ENCODE results near the gene EID2B.
A peak's percentile ranks its signal among the peaks of the same experiment; 100 is the strongest.

EID2B gene

DNA sequence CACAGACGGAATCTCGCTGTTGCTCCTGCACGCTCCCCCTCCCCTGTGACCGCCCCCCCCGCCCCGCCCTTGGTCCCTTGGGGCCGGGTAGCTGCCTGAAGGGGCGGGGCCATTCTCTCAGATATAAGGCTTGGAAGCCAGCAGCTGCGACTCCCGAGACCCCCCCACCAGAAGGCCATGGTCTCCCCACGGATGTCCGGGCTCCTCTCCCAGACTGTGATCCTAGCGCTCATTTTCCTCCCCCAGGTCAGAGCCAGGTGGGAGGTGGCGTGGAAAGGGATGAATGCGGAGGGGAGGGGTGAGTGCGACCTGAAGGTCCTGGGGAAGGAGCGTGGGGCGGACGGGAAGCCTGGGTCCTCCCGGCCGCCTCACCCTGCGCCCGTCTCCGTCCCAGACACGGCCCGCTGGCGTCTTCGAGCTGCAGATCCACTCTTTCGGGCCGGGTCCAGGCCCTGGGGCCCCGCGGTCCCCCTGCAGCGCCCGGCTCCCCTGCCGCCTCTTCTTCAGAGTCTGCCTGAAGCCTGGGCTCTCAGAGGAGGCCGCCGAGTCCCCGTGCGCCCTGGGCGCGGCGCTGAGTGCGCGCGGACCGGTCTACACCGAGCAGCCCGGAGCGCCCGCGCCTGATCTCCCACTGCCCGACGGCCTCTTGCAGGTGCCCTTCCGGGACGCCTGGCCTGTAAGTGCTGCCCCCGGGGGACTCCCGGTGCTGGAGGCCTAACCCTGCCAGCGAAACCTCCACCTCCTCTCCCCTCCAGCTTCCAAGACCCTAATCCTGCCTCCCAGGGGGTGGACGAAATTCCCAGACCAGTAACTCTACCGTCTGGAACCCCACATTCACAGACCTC lies 33.6 kb downstream of the EID2B start, which contains the start of gene DLL3:
Gene DLL3 (plus strand): TSS at position 150 of the 845 bp plus-strand sequence. CDS start 28 bp downstream, at position 178.
- DNase-seq: peak; percentile 42

DNA sequence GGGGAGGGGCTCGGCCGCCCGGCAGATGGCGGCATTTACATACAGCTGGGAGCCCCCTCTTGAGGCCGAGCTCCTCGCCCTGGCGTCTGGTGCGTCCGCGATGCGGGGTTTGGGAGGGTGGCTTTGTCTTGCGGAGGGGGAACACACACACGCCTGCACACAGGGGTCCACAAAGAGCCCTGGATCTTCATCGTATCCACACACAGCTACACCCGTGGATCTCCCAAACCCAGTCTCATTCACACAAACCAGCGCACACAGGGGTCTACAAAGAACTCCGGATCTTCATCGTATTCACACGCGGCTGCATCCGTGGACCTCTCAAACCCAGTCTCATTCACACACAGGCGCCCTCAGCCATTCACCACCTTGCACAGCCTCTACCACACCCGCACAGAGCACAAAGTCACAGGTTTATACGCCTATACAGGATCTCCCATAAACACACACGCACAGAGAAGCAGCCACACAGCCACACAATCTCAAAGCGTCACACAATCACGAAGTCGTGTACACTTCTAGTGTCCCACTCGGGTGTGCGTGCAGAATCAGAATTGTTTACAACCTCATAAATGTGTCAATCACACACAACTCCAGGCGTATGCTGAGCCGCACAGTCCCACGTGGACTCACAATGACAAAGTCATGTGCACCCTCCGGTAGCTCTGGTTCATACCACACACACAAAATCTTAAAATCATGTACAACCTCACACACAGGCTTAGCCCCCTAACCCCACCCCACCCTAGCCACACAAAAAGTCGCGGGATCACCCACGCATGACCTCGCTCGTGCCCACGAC lies 34.5 kb downstream of the EID2B start:
- DNase-seq: peak; percentile 83

DNA sequence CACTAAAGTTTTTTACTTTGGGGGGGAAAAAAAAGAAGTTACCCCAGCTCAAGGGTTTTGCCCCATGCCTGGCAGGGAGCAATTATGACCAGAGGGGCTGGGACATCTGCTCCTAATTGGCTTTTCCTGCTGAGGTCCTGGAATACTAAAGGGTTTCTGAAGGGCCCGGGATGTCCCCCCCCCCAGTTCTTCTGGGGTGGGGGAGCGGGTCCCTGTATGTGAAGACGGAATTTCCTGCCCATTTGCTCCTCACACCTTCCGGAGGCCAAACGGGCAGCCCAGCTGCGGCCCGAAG lies 35.0 kb downstream of the EID2B start:
- DNase-seq: no peak

DNA sequence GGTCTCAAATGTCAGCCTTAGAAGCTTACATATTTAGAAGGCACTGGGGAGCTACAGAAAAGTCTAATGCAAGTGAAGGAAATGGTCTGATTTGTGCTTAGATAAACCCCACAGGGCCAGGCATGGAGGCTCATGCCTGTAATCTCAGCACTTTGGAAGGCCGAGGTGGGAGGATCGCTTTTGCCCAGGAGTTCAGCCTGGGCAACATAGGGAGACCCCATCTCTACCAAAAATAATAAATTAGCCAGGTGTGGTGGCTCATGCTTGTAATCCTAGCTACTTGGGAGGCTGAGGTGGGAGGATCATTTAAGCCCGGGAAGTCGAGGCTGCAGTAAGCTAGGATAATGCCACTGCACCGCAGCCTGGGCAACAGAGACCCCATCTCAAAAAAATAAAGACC lies 36.6 kb downstream of the EID2B start:
- no peak for DNase-seq

DNA sequence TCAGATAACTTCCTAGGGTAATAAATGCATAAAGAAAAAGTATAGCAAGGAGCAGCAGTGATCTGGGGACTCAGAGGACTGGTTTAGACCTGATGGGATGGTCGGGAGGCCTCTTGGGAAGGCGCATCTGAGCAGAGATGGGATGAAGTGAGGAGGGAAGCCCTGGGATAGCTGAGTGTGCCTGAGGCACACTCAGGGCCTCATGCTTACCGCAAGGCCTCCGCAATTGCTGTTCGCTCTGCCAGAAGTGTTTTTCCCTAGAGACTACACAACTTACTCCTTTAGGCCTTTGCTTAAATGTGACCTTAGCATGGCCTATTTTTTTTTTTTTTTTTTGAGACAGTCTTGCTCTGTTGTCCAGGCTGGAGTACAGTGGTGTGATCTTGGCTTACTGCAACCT lies 38.0 kb downstream of the EID2B start:
- no peak for DNase-seq

DNA sequence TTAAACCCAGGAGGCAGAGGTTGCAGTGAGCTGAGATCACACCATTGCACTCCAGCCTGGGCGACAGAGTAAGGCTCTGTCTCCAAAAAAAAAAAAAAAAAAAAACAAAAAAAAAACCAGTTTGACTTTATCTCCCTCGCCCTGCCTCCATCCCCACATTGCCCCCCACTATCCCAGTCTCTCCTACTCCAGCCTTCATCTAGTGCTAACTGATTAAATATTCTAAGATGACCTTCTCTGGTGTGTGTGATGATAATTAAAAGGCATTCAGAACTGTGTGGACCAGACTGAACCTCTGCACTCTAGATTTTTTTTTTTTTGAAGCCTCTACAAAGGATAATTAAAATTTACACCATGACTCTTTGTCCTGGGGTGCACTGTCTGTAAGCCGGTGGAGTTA lies 39.9 kb downstream of the EID2B start:
- DNase-seq: no peak

DNA sequence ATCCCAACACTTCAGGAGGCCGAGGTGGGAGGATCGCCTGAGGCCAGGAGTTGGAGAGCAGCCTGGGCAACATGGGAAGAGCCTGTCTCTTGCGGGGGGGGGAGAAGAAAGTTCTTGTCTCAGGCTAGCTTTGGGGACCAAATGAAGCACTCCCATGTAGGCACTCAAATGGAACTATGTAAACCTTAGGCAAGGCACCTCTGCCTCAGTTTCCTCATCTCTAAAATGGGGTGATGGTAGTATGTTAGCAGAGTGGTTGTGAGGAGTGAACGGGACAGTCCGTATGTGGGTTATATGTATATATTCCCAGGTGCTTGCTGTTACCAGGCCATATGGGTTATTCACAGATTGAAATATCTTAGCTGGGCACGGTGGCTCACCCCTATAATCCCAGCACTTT lies 40.4 kb downstream of the EID2B start:
- no peak for DNase-seq

DNA sequence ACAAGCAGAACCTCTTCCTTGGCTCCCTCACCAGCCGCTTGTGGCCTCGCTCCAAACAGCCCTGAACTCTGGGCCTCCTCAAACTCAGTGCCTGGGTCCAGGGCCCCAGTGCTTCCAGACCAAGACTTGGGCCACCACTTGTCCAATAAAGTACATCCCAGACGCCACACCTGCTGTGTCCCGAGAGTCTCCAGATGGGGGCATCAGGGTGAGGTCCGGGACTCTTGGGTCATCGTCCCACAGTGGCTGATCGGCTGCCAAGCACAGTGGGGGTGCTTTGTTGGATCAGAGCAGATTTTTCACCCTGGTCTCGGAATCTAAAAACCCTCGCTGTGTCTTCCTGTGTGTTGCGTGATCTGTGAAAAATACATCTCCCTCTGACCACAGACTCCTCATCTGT lies 42.9 kb downstream of the EID2B start:
- DNase-seq: no peak

DNA sequence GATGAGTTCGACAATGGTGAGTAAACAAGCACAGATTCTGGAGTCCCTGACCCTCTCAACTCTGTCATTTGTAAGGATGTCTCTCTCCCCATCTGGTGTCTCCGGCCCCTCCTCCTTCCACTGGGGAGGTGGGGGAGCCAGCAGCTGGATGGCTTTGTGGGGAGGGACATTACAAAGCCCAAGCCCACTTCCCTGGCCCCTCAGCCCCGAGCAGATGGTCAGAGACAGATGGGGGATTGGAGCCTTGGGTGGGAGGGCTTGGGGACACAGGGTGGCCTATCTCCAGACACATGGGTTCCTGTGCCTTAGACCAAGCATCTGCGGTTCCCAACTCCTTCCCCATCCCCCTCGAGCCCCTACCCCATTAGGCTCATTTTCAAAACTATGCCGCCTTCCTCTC lies 49.5 kb downstream of the EID2B start:
- DNase-seq: no peak

DNA sequence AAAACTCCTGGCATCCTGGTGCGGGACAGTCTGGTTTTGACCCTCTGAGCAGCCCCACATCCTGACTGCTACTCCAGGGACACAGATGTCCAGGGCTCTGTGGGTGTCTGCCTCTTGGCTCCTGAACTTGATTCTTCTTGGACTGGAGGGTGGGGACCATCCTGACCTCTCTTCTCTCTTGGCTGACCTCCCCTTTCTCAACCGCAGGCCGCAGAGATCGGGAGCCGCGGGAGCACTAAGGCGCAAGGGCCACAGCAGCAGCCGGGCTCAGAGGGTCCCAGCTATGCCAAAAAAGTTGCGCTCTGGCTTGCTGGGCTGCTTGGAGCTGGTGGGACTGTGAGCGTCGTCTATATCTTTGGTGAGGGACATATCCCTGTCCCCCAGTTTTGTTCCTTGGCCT lies 51.0 kb downstream of the EID2B start:
- no peak for DNase-seq

DNA sequence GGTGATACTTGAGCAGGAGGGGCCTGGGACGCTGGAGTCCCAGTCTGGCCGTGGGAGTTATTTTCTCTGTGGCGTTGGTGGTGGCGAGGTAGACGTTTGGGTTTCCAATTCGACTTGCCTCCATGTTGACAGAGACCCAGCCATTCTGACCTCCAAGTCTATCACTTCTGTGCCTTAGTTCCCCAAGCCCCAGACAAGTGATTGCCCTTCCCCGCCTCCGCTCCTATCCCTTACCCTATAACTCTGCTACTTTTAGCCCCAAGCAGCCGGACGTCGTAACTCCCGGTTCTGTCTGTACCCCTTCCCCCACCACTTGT lies 51.5 kb downstream of the EID2B start:
- DNase-seq: no peak
